GM21360 (cell line): ENCODE results near the gene PKHD1.

Experiments
- ATAC-seq: cut with Tn5 transposase; IDR thresholded peaks from one replicate; pipeline ENCODE4 v1.9.1; 2021; ENCODE audit warnings: mild to moderate bottlenecking, moderate library complexity; ENCODE audit not compliant: unreplicated experiment

PKHD1 gene

GRCh38 chr6:52104979-52105378, 17.6 kb upstream of the PKHD1 start:
- ATAC-seq = no peak

DNA sequence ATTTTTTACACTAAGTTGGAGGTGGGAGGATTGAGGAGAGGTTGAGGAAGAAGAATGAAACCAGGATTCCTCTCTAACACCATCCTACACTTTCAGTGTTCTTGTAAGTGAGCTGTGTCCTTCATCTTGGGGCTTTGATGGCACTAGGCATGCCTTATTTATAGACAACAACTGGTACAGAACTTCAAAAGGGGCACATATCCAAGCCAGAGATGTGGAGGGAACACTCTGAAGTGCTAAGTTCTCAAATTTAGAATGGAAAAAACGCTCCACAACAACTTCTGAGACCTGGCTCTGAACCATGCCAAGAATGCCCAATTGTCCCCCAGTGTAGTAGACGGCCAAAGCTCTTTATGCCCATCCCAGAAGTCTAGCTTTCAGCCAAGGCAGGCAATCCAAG, 16.2 kb upstream of the PKHD1 start:
- no peak for ATAC-seq

DNA sequence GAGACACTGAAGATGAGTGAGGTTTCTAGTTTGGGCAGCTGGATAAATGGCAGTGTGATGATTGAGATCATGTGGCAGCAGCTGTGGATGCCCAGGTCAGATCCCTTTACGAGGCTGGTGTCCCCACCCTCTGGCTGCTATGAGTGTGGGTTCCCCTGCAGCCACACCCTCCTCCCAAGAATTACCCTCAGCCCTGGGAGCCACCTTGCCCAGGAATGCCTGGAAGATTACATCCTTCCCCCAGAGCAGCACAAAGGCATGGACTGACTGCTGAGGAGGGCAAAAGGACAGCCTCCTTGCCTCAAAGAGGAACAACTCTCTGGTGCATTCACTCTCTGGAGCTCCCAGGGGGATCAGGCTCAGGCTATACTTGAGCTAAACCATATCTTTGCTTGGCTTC, 15.0 kb upstream of the PKHD1 start:
- no peak for ATAC-seq

DNA sequence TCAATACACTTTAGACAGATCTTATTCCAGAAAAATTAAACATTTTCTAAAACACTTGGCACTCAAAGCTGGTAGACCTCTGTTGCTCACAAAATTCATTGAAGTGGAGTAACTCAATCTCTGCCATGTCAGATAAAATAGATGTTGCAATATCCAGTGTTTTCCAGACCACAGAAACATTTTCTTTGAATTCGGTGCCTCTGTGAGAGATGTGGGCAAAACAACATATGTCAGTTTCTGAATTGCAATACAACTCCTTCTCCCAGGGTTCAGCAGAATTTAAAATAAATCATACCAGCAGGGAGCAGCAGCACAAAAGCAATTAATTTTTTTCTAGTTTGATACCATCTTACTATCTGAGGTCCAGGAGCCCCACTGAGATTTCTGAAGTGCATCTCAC, 11.3 kb upstream of the PKHD1 start:
- ATAC-seq = no peak

- no peak for ATAC-seq
Measured at GRCh38 chr6:52089758-52090348, 2.4 kb upstream of the PKHD1 start.

DNA sequence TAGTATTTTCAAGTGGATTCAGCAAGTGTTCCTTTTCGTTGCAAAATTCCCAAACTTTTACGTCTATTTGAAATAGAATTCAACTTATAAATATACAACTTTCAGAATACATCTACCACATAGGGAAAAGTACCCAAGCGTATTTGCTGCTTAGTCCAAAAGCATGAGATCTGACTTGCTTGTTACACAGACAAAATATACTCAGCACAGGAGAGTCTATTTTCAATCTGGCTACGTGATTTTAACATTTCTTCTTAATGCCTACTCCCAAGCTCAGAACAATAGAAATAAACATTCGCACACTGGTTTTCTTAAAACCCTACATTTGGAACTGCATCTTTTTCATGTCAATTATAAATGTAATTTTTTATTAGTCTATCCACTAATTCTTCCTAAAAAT, 672 bp downstream of the PKHD1 start:
- ATAC-seq = no peak

DNA sequence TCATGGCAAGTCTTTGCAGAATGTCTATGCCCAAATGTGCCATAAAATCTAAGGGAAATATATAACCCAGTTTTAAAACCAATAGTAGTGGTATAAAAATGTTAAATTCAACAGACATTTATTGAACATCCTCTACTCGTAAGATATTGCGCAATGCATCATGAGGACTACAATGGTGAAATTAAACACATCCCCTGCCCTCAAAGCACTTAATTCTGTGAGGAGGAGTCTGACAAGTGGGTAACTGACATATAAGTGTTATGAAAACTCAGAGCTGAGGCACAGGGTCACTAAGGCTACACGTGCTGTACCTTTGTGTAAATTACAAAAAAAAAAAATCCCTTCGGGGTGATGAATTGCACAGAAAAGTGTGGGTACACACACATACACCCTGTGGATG, 6.2 kb downstream of the PKHD1 start:
- ATAC-seq = no peak

DNA sequence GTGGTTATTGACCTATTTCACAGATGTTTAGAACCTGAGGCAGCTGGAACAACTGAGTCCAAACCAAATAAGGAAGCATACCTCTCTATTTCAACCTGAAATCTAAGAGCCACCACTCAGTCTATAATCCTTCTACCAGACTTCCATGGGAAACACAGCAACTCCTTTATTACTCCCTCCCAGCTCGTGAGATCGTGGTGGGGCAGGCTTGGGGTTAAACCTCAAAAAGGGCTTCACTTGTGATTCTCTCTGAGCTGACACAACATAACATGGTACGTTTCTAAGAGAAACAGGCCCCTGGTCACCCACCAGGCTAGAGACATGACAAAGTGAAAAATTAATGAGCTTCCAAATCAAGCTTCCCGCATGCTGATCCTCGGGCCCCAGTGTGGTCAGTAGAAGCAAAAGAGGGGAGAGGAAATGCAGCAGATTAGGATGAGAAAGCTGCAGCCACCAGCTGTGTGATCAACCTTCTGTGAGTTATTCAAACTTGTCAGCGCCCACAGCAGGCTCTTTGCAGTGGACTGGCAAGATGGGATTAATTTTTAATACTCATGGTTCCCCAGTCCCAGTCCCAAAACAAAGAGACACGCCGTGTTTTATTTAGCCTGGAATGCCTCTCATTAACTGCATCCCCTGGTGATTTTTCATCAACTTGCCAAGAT, 9.3 kb downstream of the PKHD1 start:
- ATAC-seq = no peak

DNA sequence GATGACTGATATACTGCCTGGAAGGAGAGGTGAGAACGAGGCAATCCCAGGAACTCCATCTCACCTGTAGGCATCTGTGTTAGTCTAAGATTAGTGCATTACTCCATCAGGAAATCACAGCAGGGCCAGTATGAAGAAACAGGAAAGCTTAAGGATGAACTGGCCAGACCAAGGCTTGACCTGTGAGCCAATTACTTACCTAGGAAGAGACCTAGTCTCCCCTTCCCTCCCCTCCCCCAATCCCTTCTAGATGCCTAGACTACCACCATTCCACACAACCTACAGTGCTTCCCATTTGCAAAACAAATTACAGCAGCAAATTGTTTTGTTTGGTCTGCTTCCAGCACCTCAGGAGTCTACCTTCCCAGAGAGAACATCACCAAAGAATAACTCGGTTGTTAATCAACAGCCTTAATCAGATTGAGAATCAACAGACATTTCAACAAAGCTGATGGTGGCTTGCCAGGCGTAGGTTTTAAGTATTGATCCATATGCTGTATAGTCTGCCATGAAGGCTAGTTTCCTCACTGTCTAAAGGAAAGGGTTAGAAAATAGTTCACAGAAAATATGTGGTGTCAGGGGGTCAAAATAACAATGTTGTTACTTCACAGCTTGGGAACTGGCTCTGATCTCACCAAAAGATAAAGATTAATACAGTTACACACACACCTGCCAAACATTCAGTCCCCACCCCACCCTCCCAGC, 10.1 kb downstream of the PKHD1 start:
- no peak for ATAC-seq

GRCh38 chr6:52076791-52077179, 10.6 kb downstream of the PKHD1 start:
- ATAC-seq = no peak

DNA sequence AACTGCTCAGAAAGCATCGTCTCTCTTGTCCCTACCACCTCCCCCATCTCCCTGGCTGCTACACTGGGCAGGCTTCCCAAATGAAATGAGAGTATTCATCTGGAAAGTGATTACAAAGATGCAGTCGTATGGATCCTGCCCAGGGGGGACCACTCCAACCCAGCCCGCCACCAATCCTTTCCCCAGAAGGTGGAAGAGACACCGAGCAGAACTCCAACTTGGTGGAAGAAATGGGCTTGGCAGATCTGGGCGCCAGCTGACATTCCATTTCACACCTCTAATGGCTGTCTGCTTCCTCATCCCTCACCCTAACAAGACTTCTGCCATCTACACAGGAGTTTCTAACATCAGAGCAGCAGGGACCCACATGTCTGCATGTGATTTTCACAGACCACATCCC, 12.7 kb downstream of the PKHD1 start:
- no peak for ATAC-seq

DNA sequence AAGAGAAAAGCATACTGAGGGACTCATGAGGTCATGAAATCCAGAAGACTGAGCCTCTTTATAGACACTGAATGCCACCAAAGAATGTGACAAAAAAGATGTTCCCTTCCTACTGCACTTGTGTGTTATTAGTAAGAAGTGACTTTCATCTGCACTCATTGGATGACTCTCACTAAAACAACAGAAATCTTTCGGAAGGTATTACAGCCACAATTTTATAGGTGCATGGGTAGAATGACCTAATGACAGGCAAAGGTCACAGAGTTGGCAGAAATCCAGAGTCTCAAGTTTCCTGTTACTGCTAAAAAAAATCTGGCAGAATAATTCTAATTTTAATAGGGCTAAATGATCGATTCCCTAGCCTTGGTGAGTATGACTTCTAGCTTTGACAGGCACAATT, 13.3 kb downstream of the PKHD1 start:
- no peak for ATAC-seq

- ATAC-seq = no peak
Measured at GRCh38 chr6:52065621-52066020, 21.8 kb downstream of the PKHD1 start.

GRCh38 chr6:52063584-52064344, 23.6 kb downstream of the PKHD1 start:
- peak; percentile 98 for ATAC-seq

DNA sequence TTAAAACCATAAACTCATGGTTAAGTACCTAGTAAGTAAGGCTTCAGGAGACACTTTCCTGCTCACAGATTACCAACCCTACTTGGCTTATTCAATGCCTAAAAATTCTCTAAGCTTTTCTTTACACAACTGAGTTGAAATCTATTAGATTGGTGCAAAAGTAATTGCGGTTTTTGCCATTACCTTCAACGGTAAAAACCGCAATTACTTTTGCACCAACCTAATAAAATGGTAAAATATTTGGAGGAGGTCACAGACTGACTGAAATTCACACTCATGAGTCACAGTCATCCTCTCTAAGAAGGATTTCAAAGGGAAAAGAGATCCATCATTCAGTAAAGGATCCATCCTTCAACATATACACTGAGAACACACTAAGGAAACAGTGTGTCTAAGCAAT, 25.9 kb downstream of the PKHD1 start:
- ATAC-seq = no peak

GRCh38 chr6:52059821-52060220, 27.6 kb downstream of the PKHD1 start:
- no peak for ATAC-seq

DNA sequence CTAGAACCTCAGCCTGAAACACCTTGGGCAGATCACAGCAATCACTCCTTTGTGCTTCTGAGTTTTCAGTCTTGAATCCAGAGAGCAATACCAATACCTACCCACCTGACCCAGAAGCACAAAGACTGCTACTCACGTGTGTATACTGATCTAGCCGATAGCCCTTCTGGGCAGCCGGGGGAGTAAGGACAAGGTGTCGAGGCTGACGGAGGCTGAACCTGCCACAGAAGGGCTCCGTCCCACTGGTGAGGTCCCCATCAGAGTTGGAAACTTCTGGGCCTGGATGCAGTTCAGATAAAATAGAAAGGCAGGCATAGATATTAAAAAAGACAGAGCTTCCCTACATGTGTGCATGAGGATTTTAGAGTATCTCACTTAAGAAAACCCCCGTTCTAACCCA, 32.0 kb downstream of the PKHD1 start:
- ATAC-seq = no peak

- ATAC-seq = no peak
Measured at GRCh38 chr6:52053038-52053695, 34.2 kb downstream of the PKHD1 start.

GRCh38 chr6:52050051-52050405, 37.4 kb downstream of the PKHD1 start:
- ATAC-seq = no peak

- peak; percentile 50 for ATAC-seq
Measured at GRCh38 chr6:52049252-52050050, 38.0 kb downstream of the PKHD1 start.
